SK-N-MC (cell line): ENCODE data around the gene MIA.
"Not testable (repeated sequence)": the region's sequence is repeated elsewhere in the genome, so short reads cannot be mapped to it uniquely, and the experiment has no call there.

Experiments used
- DNase-seq: peaks from one replicate; pipeline ENCODE4 v3.0.0-alpha.2; 2011; ENCODE audit warnings: low read depth, low spot score
- H3K27ac ChIP-seq: fragments of 200-600 bp; sonication (generic); 2 replicates; pipeline ENCODE4 v1.5.1; 2016; ENCODE audit warnings: mixed run types
- H3K36me3 ChIP-seq: fragments of 200-600 bp; sonication (generic); 2 replicates; pipeline ENCODE4 v1.6.1; 2017; ENCODE audit warnings: antibody characterized with exemption, low read length, mixed read lengths; ENCODE audit not compliant: insufficient read depth
- H3K4me3 ChIP-seq: fragments of 200-600 bp; sonication (generic); 2 replicates; pipeline ENCODE4 v1.5.1; 2016
- H3K9ac ChIP-seq: fragments of 200-600 bp; sonication (generic); 2 replicates; pipeline ENCODE4 v1.8.0; 2017; ENCODE audit warnings: mixed run types, mixed read lengths; ENCODE audit not compliant: insufficient read length
- H3K9me3 ChIP-seq: fragments of 200-600 bp; sonication (generic); 2 replicates; pipeline ENCODE4 v1.6.1; 2017; ENCODE audit warnings: low read depth, mild to moderate bottlenecking, antibody characterized with exemption, low read length, moderate library complexity, mixed read lengths
- EZH2 ChIP-seq: fragments of 200-600 bp; sonication (generic); IDR thresholded peaks from one replicate; pipeline ENCODE4 v1.6.1; 2017; ENCODE audit warnings: antibody characterized with exemption
- FOXP2 ChIP-seq: optimal IDR thresholded peaks from 2 replicates; pipeline ENCODE3; 2011; ENCODE audit warnings: mild to moderate bottlenecking, moderate library complexity; ENCODE audit not compliant: insufficient read depth; ENCODE audit errors: extremely low read length, control extremely low read depth
- POLR2AphosphoS5 ChIP-seq: IDR thresholded peaks from 2 replicates; pipeline ENCODE4 v1.6.1; 2012; ENCODE audit warnings: mild to moderate bottlenecking, low read depth, low read length, borderline replicate concordance

The MIA gene

GRCh38 chr19:40809358-40810086, 34.2 kb downstream of the MIA start:
- Histone ChIP-seq H3K9ac (no peak overlapping the region), H3K9me3 (no peaks in the 10 kb centered on the region), H3K27ac (no peak overlapping the region), H3K4me3 (no peak overlapping the region), H3K36me3 (peaks cover 17% of the 10 kb centered on the region; the same call in 1 of the 2 replicates)
- TF ChIP-seq EZH2 (no peak), POLR2AphosphoS5 (no peak), FOXP2 (no peak)
- no peak for DNase-seq

GRCh38 chr19:40810160-40810559, 34.8 kb downstream of the MIA start:
- Histone ChIP-seq H3K9me3 (no peaks in the 10 kb centered on the region), H3K4me3 (no peak overlapping the region), H3K36me3 (peaks cover 16% of the 10 kb centered on the region; the same call in 1 of the 2 replicates), H3K27ac (no peak overlapping the region), H3K9ac (no peak overlapping the region)
- TF ChIP-seq EZH2 = no peak
- no peak for DNase-seq

GRCh38 chr19:40810649-40811408, 35.5 kb downstream of the MIA start:
- H3K9ac ChIP-seq = peak overlapping the region; percentile 78
- 0 out of 2 replicates have a peak overlapping the region, but pooled peaks have one; percentile 2 for H3K27ac ChIP-seq
- H3K9me3 ChIP-seq, DNase-seq: not testable (repeated sequence)
- peak overlapping the region; percentile 76 for H3K4me3 ChIP-seq
- peaks cover 16% of the 10 kb centered on the region; the same call in 1 of the 2 replicates for H3K36me3 ChIP-seq

GRCh38 chr19:40811478-40812341, 36.4 kb downstream of the MIA start:
- DNase-seq = no peak
- H3K27ac ChIP-seq = peak overlapping the region; percentile 2; the same call in 1 of the 2 replicates
- peak overlapping the region; percentile 76 for H3K4me3 ChIP-seq
- H3K9me3 ChIP-seq = no peaks in the 10 kb centered on the region
- peaks cover 16% of the 10 kb centered on the region; the same call in 1 of the 2 replicates for H3K36me3 ChIP-seq
- no peak for TF ChIP-seq EZH2
- no peak for TF ChIP-seq FOXP2
- TF ChIP-seq POLR2AphosphoS5 = peak; percentile 20
- H3K9ac ChIP-seq = peak overlapping the region; percentile 78

GRCh38 chr19:40812571-40812970, 37.2 kb downstream of the MIA start:
- not testable (repeated sequence) for DNase-seq, H3K9ac ChIP-seq

GRCh38 chr19:40813182-40813581, 37.9 kb downstream of the MIA start:
- H3K36me3 ChIP-seq = peaks cover 3% of the 10 kb centered on the region; the same call in 1 of the 2 replicates
- DNase-seq = no peak
- no peak for TF ChIP-seq EZH2
- no peak for TF ChIP-seq FOXP2
- TF ChIP-seq POLR2AphosphoS5 = no peak
- H3K4me3 ChIP-seq = no peak overlapping the region
- H3K9ac ChIP-seq = no peak overlapping the region
- no peak overlapping the region for H3K27ac ChIP-seq
- no peaks in the 10 kb centered on the region for H3K9me3 ChIP-seq

More at GRCh38 chr19:40812571-40812970, 37.2 kb downstream of the MIA start:
- not testable (repeated sequence) for H3K36me3 ChIP-seq, H3K9me3 ChIP-seq, H3K27ac ChIP-seq
- peak overlapping the region; percentile 76; the same call in 1 of the 2 replicates for H3K4me3 ChIP-seq

GRCh38 chr19:40815223-40815622, 39.9 kb downstream of the MIA start:
- Histone ChIP-seq H3K4me3 (no peak overlapping the region), H3K36me3 (no peaks in the 10 kb centered on the region), H3K9me3 (no peaks in the 10 kb centered on the region), H3K9ac (no peak overlapping the region), H3K27ac (no peak overlapping the region)
- DNase-seq = no peak
- TF ChIP-seq POLR2AphosphoS5 (no peak), FOXP2 (no peak), EZH2 (no peak)

GRCh38 chr19:40818480-40819399, 43.4 kb downstream of the MIA start:
- not testable (repeated sequence) for H3K4me3 ChIP-seq, H3K9ac ChIP-seq, H3K36me3 ChIP-seq, H3K9me3 ChIP-seq, H3K27ac ChIP-seq, DNase-seq

GRCh38 chr19:40819479-40820234, 44.3 kb downstream of the MIA start:
- H3K27ac ChIP-seq, DNase-seq, H3K9me3 ChIP-seq, H3K9ac ChIP-seq, H3K36me3 ChIP-seq, H3K4me3 ChIP-seq: not testable (repeated sequence)
